Measurements from ENCODE around the gene SHB.

Gene SHB

GRCh38 chr9:38088006-38088925 is 19.2 kb upstream of the SHB start:
- in situ Hi-C loops (cut with MboI; ENCODE audit: low sequenced_read_pairs): no loop called here

- in situ Hi-C loops (cut with MboI; ENCODE audit: low sequenced_read_pairs): no loop called here
Measured at GRCh38 chr9:38086496-38086895, 17.5 kb upstream of the SHB start.

GRCh38 chr9:38085308-38085707 is 16.3 kb upstream of the SHB start:
- in situ Hi-C loops (cut with MboI; ENCODE audit: low sequenced_read_pairs): no loop called here

DNA sequence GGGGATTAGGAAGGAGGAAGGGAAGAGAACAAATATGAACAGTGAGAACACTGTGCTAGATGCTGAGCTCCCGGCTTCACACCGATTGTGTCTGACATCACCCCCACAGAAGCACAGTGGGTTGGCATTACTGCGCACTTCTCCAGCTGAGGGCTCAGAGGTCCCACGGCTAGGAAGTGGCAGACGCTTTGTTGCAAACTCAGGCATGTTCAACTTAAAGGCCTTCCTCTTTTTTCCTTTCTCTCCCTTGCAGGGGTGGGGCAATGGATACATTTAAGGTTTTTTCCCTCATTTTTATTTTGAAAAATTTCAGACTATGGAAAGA is 15.5 kb upstream of the SHB start:
- in situ Hi-C loops (cut with MboI; ENCODE audit: low sequenced_read_pairs): no loop called here

GRCh38 chr9:38083858-38084555 is 15.0 kb upstream of the SHB start:
- in situ Hi-C loops (cut with MboI; ENCODE audit: low sequenced_read_pairs): no loop called here

DNA sequence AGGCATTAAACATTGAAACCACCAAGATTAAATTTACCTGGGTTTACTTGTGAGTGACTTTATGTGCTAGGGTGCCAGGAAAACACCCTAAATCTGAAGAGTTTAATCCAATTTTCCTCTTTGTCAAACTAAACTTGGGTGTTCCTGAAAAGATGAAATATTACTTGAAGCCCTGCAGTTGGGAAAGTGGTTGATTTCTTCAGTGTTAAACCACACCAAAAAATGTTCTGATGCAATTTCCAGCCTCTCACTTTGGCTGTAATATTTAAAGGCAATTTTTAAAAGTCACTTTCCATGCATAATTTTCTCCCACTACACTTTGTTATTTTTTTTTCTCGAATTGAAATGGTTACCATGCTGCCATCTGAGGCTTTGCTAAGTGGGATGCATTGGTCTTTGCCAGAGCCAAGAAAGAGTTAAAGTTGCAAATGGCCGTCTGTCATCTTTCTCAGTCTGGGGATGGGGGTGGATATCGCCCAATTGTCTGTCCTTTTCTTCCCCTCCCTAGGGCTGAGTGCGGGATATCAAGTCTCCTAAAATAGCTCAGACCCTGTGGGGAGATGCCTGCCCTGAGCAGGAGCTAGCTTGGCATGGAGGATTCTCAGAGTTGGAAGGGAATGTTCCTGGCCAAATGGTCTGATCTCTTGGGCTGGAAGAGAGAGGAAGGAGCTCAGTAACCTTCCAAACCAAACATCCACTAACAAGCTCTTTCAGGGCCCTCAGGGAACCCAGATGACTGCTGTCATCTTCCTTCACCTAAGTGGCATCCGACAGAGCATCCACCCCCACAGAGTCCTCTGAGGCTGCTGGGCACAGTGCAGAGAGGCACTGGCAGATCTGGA is 13.6 kb upstream of the SHB start:
- in situ Hi-C loops (cut with MboI; ENCODE audit: low sequenced_read_pairs): no loop called here

GRCh38 chr9:38081356-38082108 is 12.5 kb upstream of the SHB start:
- in situ Hi-C loops (cut with MboI; ENCODE audit: low sequenced_read_pairs): no loop called here

DNA sequence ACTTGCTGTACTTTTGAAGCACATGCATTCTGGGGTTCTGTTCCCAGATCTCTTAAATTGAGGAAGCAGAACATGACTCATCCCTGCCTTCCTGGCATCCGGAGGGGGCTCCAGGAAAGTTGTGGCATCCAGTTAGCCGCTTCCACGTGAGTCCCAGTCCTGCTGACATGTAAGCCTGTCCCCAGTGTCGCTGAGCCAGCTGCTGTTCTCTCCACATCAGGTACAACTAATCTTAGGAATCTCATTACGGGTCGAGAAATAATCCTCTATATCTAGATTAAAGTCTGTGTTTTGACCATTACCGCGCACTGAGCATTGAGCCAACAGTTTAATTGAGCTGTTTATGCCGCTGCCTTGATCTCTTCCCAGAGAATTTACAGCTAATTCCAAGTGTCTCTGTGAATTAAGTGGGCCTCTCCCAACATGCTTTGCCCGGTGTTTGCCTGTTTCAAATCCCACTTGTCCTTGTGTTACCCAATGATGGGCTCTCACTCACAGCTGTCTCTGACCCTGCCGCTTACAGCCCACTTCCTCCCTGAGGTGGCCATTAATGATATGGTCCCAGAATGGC is 10.5 kb upstream of the SHB start:
- in situ Hi-C loops (cut with MboI; ENCODE audit: low sequenced_read_pairs): loop anchor here (10.0 kb wide), 1 partner anchor 155 kb away; no protein-coding TSS in a partner anchor

DNA sequence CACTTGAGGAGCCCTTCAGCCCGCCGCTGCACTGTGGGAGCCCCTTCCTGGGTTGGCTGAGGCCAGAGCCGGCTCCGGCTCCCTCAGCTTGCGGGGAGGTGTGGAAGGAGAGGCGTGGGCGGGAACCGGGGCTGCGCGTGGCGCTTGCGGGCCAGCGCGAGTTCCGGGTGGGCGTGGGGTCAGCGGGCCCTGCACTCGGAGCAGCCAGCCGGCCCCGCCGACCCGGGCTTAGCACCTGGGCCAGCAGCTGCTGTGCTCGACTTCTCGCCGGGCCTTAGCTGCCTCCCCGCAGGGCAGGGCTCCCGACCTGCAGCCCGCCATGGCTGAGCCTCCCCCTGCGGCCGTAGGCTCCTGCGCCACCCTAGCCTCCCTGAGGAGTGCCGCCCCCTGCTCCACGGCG is 6.2 kb upstream of the SHB start:
- in situ Hi-C loops (cut with MboI; ENCODE audit: low sequenced_read_pairs): loop anchor here (10.0 kb wide), 1 partner anchor 150 kb away; no protein-coding TSS in a partner anchor

GRCh38 chr9:38074441-38074961 is 5.5 kb upstream of the SHB start:
- in situ Hi-C loops (cut with MboI; ENCODE audit: low sequenced_read_pairs): loop anchor here (10.0 kb wide), 1 partner anchor 150 kb away; no protein-coding TSS in a partner anchor

DNA sequence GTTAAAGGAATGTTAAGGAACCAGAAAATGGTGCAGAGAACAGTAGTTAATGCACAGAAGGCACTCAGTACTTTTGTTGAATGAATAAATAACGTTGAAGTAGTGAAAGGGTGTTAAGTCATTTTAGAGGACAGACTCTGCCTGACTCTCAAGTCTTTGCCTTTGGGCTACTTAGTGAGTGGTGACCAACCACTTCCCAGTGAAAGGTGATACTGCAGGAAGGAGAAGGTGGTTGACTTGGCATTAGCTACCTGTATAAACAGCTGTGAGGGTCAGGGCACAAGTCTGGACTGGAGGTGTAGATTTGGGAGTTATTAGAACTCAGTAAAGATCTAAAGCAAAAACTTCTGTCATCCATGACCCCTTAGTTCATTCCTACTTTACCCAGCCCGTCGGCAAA is 4.9 kb upstream of the SHB start:
- in situ Hi-C loops (cut with MboI; ENCODE audit: low sequenced_read_pairs): loop anchor here (10.0 kb wide), 1 partner anchor 149 kb away; no protein-coding TSS in a partner anchor

DNA sequence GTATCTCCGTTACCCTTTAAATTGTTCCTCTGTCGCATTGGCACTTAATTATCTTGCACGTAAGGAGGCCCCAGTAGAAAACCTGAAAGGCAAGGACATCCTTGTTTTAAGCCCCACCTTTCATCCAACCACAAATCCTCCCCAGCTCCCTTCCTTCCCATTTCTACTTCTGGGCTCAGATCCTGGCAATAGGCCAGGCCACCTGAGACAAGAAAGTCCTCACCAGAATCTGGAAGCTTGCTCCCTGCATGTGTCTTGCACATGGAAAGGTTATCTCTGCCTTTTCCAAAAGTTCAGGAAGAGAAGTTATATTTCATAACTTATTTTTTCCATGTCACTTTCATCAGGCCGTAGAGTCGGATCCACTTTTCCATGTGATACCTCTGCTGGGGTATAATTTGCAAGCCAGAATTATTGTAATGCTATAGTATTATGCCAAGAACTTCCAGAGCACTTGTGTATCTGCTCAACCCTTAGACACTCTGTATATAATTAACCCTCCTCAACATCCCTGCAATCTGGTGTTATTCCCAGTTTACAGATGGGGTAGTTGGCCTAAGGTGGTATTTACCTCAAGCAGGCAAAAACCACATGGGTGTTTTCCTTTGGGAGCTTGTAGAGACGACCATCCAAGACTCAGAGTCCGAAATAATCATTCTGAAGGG is 2.6 kb upstream of the SHB start:
- in situ Hi-C loops (cut with MboI; ENCODE audit: low sequenced_read_pairs): loop anchor here (10.0 kb wide), 1 partner anchor 147 kb away; no protein-coding TSS in a partner anchor

DNA sequence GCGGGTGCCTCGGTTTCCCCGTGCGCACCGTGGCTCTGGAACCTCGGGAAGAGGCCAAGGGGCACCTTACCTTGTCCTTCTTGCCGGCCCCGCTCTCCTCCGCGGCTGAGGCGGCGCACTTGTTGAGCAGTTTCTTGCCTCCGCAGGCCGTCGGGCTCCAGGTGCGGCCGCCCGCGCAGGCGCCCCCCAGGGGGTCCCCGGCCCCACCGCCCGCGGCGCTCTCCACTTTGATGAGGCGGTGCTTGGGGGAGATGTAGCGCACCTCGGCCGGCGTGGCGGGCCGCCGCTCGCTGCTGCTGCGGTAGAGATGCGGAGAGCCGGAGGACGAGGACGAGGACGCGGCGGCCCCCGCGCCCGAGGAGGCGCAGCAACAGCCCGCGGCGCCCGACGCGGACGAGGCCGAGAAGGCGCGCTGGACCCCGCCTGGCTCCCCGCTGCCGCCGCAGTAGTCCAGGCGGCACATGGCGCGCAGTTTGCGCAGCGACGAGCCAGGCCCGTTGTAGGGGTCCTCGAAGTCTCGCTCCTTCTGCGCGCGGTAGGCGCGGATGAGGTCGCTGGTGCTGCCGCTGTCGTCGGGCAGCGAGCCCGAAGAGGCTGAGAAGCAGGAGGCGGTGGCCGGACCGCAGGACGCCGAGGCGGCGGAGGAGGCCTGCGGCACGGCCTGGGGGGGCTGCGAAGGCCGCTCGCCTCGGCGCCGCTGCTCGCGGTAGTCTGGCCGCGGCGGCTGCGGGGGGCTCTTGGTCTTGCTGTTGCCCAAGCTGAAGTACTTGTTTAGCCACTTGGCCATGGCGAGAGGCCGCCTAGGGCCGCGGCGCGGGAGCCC is 957 bp downstream of the SHB start:
- in situ Hi-C loops (cut with MboI; ENCODE audit: low sequenced_read_pairs): no loop called here

GRCh38 chr9:38066914-38067858 is 1.8 kb downstream of the SHB start:
- in situ Hi-C loops (cut with MboI; ENCODE audit: low sequenced_read_pairs): no loop called here

GRCh38 chr9:38066197-38066913 is 2.7 kb downstream of the SHB start:
- in situ Hi-C loops (cut with MboI; ENCODE audit: low sequenced_read_pairs): no loop called here

- in situ Hi-C loops (cut with MboI; ENCODE audit: low sequenced_read_pairs): no loop called here
Measured at GRCh38 chr9:38065369-38066075, 3.5 kb downstream of the SHB start.

Measured in HL-60/S4 treated with phorbol 12-myristate 13-acetate at 8.2 ng/mL for 4 days and 3 days (cell line).